GM12878 (cell line): ENCODE data around the gene CATSPERD. TPM values are rescaled to one million over a fixed set of nuclear protein-coding genes. Genes with fewer than 3 reads are reported as not detected.

Experiments used
- ATAC-seq: fragments of 200-7000 bp; cut with Tn5 transposase; 3 replicates; pipeline ENCODE4 v1.9.1; 2020; ENCODE audit warnings: mild to moderate bottlenecking, moderate library complexity
- BruUV-seq: library from RNA; stranded (reverse); fragments of 400-500 nt; replicated peaks from 2 replicates; lab custom pipeline; 2021; lab: Mats Ljungman, UMichigan
- CTCF ChIA-PET: fragments of 300-600 bp; sonication (Branson Sonifier 250); formaldehyde crosslinking; extraction: SDS; loops from one replicate; lab custom pipeline; 2021; ENCODE audit warnings: inconsistent platforms; lab: Yijun Ruan, JAX
- POLR2A ChIA-PET: fragments of 350-600 bp; formaldehyde crosslinking; extraction: SDS; loops from one replicate; lab custom pipeline; 2021; ENCODE audit warnings: inconsistent platforms; lab: Charles Lee
- RAD21 ChIA-PET: fragments of 300-600 bp; sonication (Branson Sonifier 250); formaldehyde crosslinking; loops from one replicate; lab custom pipeline; 2023; ENCODE audit warnings: antibody characterized with exemption; ENCODE audit not compliant: unreplicated experiment; lab: Charles Lee
- SMC1A ChIA-PET: fragments of 300-600 bp; sonication (Branson Sonifier 250); formaldehyde crosslinking; loops from one replicate; lab custom pipeline; 2023; ENCODE audit not compliant: unreplicated experiment, uncharacterized antibody; lab: Charles Lee
- DNase-seq: peaks from one replicate; pipeline ENCODE4 v3.0.0-alpha.2; 2011; ENCODE audit warnings: low read depth, low spot score
- FAIRE-seq: peaks from 3 replicates; lab custom pipeline; 2011; peaks lifted over from hg19 to GRCh38; lab: Jason Lieb, UNC
- H2AFZ ChIP-seq: 2 replicates; pipeline ENCODE4 v1.6.0; 2011; ENCODE audit warnings: low read depth, low read length, control low read depth; ENCODE audit not compliant: control insufficient read depth
- H3K27ac ChIP-seq: 2 replicates; pipeline ENCODE4 v1.5.1; 2011; ENCODE audit warnings: control low read depth; ENCODE audit not compliant: control insufficient read depth, insufficient read depth
- H3K27me3 ChIP-seq, 2 experiments: replicated peaks in 1 of 2; 2 replicates each; pipeline versions ENCODE4 v1.6.0 to v1.6.1; 2011; ENCODE audit warnings: low read length in 1 of 2; ENCODE audit not compliant: control insufficient read depth in 2 of 2, insufficient read depth in 2 of 2
- H3K36me3 ChIP-seq, 2 experiments: 2 replicates each; pipeline ENCODE4 v1.5.1; 2011; ENCODE audit warnings: low read length in 1 of 2; ENCODE audit not compliant: control insufficient read depth in 2 of 2, insufficient read depth in 2 of 2
- H3K4me1 ChIP-seq: 2 replicates; pipeline ENCODE4 v1.6.1; 2011; ENCODE audit warnings: mild to moderate bottlenecking, low read length, moderate library complexity, mixed read lengths; ENCODE audit not compliant: control insufficient read depth, insufficient read depth
- H3K4me2 ChIP-seq: 2 replicates; pipeline ENCODE4 v1.6.0; 2011; ENCODE audit warnings: control low read depth; ENCODE audit not compliant: control insufficient read depth, insufficient read depth
- H3K4me3 ChIP-seq: fragments of 200-600 bp; sonication (generic); 2 replicates; pipeline ENCODE4 v1.5.1; 2016
- H3K79me2 ChIP-seq: 2 replicates; pipeline ENCODE4 v1.6.0; 2011; ENCODE audit warnings: low read length; ENCODE audit not compliant: control insufficient read depth, insufficient read depth
- H3K9ac ChIP-seq: 2 replicates; pipeline ENCODE4 v1.8.0; 2011; ENCODE audit warnings: low read length, control low read depth, mixed read lengths; ENCODE audit not compliant: control insufficient read depth, insufficient read depth
- H3K9me3 ChIP-seq: replicated peaks from 3 replicates; pipeline ENCODE4 v1.5.1; 2011; ENCODE audit warnings: mild to moderate bottlenecking, low read length; ENCODE audit not compliant: control insufficient read depth, insufficient read depth
- H4K20me1 ChIP-seq: 2 replicates; pipeline ENCODE4 v1.6.0; 2011; ENCODE audit not compliant: control insufficient read depth, insufficient read depth
- CBX3 ChIP-seq: fragments of 200-600 bp; sonication (generic); IDR thresholded peaks from 2 replicates; pipeline ENCODE4 v1.6.1; 2016; ENCODE audit warnings: low read depth, borderline replicate concordance
- DPF2 ChIP-seq: fragments of 450-650 bp; IDR thresholded peaks from 2 replicates; pipeline ENCODE4 v1.6.1; 2017; ENCODE audit warnings: mild to moderate bottlenecking
- FOS ChIP-seq: IDR thresholded peaks from 3 replicates; pipeline ENCODE4 v1.6.1; 2011; ENCODE audit warnings: borderline replicate concordance; ENCODE audit not compliant: insufficient read length; ENCODE audit errors: extremely low read depth
- SIN3A ChIP-seq: IDR thresholded peaks from 2 replicates; pipeline ENCODE4 v1.6.1; 2012; ENCODE audit warnings: low read depth, low read length, improper control_type of control experiment
- WGBS: methylation state at CpG from one replicate; pipeline ENCODE4 v1.1.6; 2016; ENCODE audit warnings: low lambda C conversion rate; ENCODE audit not compliant: insufficient replicate concordance, insufficient coverage; ENCODE audit errors: missing lambda C conversion rate; 5-methylcytosine and 5-hydroxymethylcytosine counted together
- in situ Hi-C: fragments of 300-500 bp; cut with MboI; formaldehyde crosslinking; loops from 9 replicates; pipeline ENCODE4 v1.14.3; 2018; ENCODE audit warnings: mixed read lengths
- intact Hi-C: fragments of 100-400 bp; cut with micrococcal nuclease; formaldehyde crosslinking; loops from one replicate; pipeline ENCODE4 v1.14.2; 2022; ENCODE audit not compliant: unreplicated experiment
- polyA plus RNA-seq, 11 experiments: library from polyadenylated mRNA; depleted of rRNA in 4 of 11; unstranded in 6 of 11; stranded (reverse) in 5 of 11; fragments of >200 nt; fragmentation: Nextera tagmentation in 4 of 11; fragmentation: Illumina TruSeq in 1 of 11; extraction: Ambion mirVana in 4 of 11; extraction: Trizol in 1 of 11; gene quantifications; 1 replicate in 1 of 11; 2 replicates in 10 of 11; pipeline versions ENCODE4 v1.2.1 to v1.2.3, GENCODE V29; 2011 to 2016; ENCODE audit warnings: inconsistent platforms in 2 of 11, missing spikeins in 2 of 11, low read depth in 1 of 11
- total RNA-seq, 4 experiments: library from RNA; depleted of rRNA in 3 of 4; stranded (reverse); fragments of >200 nt in 3 of 4; fragmentation: Illumina TruSeq in 1 of 4; extraction: Trizol in 1 of 4; gene quantifications; 2 replicates each; pipeline versions ENCODE4 v1.2.1 to v1.2.3, GENCODE V29; 2013 to 2021
- TF ChIP-seq, protein P1 (sequence below): IDR thresholded peaks from 2 replicates; pipeline ENCODE4 v1.6.1; 2012; ENCODE audit warnings: improper control_type of control experiment, low read depth, low read length; ENCODE audit not compliant: insufficient replicate concordance

CATSPERD gene
- total and polyA plus RNA-seq, 10 of the 15 experiments (the other 5 are each of a cell fraction or from before 2014, with no cell fraction given) = 0.02 to 0.38 (median 0.11) TPM; not detected in 5

DNA sequence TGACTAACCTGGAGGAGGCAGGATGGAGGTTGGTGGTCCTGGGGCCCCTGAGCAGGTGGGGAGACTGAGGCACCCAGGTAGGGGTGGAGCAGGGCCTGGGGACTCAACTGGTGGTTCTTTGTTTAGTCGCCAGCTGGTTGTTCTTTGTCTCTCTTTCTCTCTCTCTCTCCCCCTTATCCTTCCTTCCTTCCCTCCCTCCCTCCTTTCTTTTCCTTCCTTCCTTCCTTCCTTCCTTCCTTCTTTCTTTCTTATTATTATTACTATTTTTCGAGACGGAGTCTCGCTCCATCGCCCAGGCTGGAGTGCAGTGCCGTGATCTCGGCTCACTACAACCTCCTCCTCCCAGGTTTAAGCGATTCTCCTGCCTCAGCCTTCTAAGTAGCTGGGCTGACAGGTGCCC lies 77.8 kb downstream of the CATSPERD start:
- H4K20me1 ChIP-seq = no peaks in the 10 kb centered on the region
- ChIA-PET RAD21 (no interaction called here), CTCF (no interaction called here), SMC1A (no interaction called here), POLR2A (no interaction called here)
- intact Hi-C loops (no loop called here), in situ Hi-C loops (no loop called here)
- FAIRE-seq (no peak), ATAC-seq (no peak), DNase-seq (no peak)
- no peak overlapping the region for H3K9ac ChIP-seq
- TF ChIP-seq, protein P1, sequence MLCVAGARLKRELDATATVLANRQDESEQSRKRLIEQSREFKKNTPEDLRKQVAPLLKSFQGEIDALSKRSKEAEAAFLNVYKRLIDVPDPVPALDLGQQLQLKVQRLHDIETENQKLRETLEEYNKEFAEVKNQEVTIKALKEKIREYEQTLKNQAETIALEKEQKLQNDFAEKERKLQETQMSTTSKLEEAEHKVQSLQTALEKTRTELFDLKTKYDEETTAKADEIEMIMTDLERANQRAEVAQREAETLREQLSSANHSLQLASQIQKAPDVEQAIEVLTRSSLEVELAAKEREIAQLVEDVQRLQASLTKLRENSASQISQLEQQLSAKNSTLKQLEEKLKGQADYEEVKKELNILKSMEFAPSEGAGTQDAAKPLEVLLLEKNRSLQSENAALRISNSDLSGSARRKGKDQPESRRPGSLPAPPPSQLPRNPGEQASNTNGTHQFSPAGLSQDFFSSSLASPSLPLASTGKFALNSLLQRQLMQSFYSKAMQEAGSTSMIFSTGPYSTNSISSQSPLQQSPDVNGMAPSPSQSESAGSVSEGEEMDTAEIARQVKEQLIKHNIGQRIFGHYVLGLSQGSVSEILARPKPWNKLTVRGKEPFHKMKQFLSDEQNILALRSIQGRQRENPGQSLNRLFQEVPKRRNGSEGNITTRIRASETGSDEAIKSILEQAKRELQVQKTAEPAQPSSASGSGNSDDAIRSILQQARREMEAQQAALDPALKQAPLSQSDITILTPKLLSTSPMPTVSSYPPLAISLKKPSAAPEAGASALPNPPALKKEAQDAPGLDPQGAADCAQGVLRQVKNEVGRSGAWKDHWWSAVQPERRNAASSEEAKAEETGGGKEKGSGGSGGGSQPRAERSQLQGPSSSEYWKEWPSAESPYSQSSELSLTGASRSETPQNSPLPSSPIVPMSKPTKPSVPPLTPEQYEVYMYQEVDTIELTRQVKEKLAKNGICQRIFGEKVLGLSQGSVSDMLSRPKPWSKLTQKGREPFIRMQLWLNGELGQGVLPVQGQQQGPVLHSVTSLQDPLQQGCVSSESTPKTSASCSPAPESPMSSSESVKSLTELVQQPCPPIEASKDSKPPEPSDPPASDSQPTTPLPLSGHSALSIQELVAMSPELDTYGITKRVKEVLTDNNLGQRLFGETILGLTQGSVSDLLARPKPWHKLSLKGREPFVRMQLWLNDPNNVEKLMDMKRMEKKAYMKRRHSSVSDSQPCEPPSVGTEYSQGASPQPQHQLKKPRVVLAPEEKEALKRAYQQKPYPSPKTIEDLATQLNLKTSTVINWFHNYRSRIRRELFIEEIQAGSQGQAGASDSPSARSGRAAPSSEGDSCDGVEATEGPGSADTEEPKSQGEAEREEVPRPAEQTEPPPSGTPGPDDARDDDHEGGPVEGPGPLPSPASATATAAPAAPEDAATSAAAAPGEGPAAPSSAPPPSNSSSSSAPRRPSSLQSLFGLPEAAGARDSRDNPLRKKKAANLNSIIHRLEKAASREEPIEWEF = no peak
- no peak for TF ChIP-seq DPF2
- TF ChIP-seq FOS = no peak
- TF ChIP-seq SIN3A = no peak
- TF ChIP-seq CBX3 = no peak
- 40% methylated on average over 8 of the region's 8 CpGs for WGBS
- no peak overlapping the region for H2AFZ ChIP-seq
- no TSS peak for BruUV-seq
- H3K36me3 ChIP-seq = no peaks in the 10 kb centered on the region
- no peaks in the 10 kb centered on the region for H3K79me2 ChIP-seq
- H3K4me2 ChIP-seq = no peak overlapping the region
- H3K4me3 ChIP-seq = no peak overlapping the region
- peaks cover 1% of the 10 kb centered on the region for H3K4me1 ChIP-seq
- H3K27ac ChIP-seq = no peak overlapping the region
- no peaks in the 10 kb centered on the region for H3K9me3 ChIP-seq
- no peaks in the 10 kb centered on the region; a peak in 1 of 4 replicates for H3K27me3 ChIP-seq
